CD4-positive, alpha-beta T cell (primary cell): ENCODE results near the gene CADM2. TPM values are rescaled to one million over a fixed set of nuclear protein-coding genes. Genes with fewer than 3 reads are reported as not detected.

Experiments used
- ATAC-seq: fragments of 200-7000 bp; cut with Tn5 transposase; one replicate; pipeline ENCODE4 v1.10.0; 2022; ENCODE audit warnings: mild to moderate bottlenecking; ENCODE audit not compliant: poor library complexity
- CTCF ChIA-PET: fragments of 350-600 bp; sonication (Branson Sonifier 250); formaldehyde crosslinking; loops from one replicate; lab custom pipeline; 2021; ENCODE audit warnings: antibody characterized with exemption, inconsistent platforms; lab: Charles Lee
- POLR2A ChIA-PET: fragments of 350-600 bp; sonication (Branson Sonifier 250); formaldehyde crosslinking; loops from one replicate; lab custom pipeline; 2021; ENCODE audit warnings: antibody characterized with exemption, inconsistent platforms; lab: Charles Lee
- DNase-seq, 14 experiments: peaks; one replicate each; pipeline ENCODE4 v3.0.0-alpha.2; 2013 to 2020; ENCODE audit warnings: mixed read lengths in 2 of 14
- H3K27ac ChIP-seq, 2 donors: one replicate each; pipeline versions ENCODE4 v1.5.1 to v1.7.0; 2013; ENCODE audit warnings: low read length in 2 of 2, low read depth in 1 of 2, mild to moderate bottlenecking in 1 of 2
- H3K27me3 ChIP-seq, 2 experiments: 1 replicate in 1 of 2; 2 replicates in 1 of 2; pipeline versions ENCODE4 v1.6.1 to v1.7.0; 2013; ENCODE audit warnings: low read length in 2 of 2, control low read depth in 1 of 2, mild to moderate bottlenecking in 1 of 2, moderate library complexity in 1 of 2; ENCODE audit not compliant: insufficient read depth in 2 of 2, control insufficient read depth in 1 of 2
- H3K36me3 ChIP-seq: one replicate; pipeline ENCODE4 v1.6.1; 2013; ENCODE audit warnings: low read length, control low read depth; ENCODE audit not compliant: insufficient read depth
- H3K4me1 ChIP-seq: one replicate; pipeline ENCODE4 v1.6.1; 2013; ENCODE audit warnings: low read length, control low read depth; ENCODE audit not compliant: insufficient read depth
- H3K4me3 ChIP-seq: one replicate; pipeline ENCODE4 v1.5.1; 2013; ENCODE audit warnings: mild to moderate bottlenecking, low read length, moderate library complexity
- H3K9me3 ChIP-seq, 2 experiments: 1 replicate in 1 of 2; 2 replicates in 1 of 2; pipeline versions ENCODE4 v1.6.1 to v1.7.0; 2013; ENCODE audit warnings: low read length in 2 of 2, mild to moderate bottlenecking in 2 of 2, control low read depth in 1 of 2, moderate library complexity in 1 of 2; ENCODE audit not compliant: control insufficient read depth in 1 of 2, insufficient read depth in 1 of 2
- H3K27ac Mint-ChIP-seq: one replicate; pipeline ENCODE4 v1.8.0; 2020; ENCODE audit warnings: mixed read lengths
- H3K27me3 Mint-ChIP-seq: one replicate; pipeline ENCODE4 v1.8.0; 2021; ENCODE audit warnings: mixed read lengths
- H3K36me3 Mint-ChIP-seq: one replicate; pipeline ENCODE4 v1.8.0; 2021; ENCODE audit warnings: low read depth, mixed read lengths
- H3K4me1 Mint-ChIP-seq: one replicate; pipeline ENCODE4 v1.8.0; 2021; ENCODE audit warnings: low read depth, mixed read lengths
- H3K4me3 Mint-ChIP-seq: one replicate; pipeline ENCODE4 v1.8.0; 2020; ENCODE audit warnings: mild to moderate bottlenecking, mixed read lengths
- H3K9me3 Mint-ChIP-seq: one replicate; pipeline ENCODE4 v1.8.0; 2020; ENCODE audit warnings: mixed read lengths
- intact Hi-C, 2 experiments: fragments of 100-400 bp; cut with DNase I in 1 of 2; cut with micrococcal nuclease in 1 of 2; formaldehyde crosslinking; loops; one replicate each; pipeline versions ENCODE4 v1.15.1 to v1.9.0; 2023 to 2025; cut with DNase I, micrococcal nuclease
- total RNA-seq, 174 experiments: library from RNA in 2 of 174; stranded (reverse) in 2 of 174; gene quantifications; one replicate each; pipeline ENCODE4 v1.2.3 and lab custom pipeline; 2021 to 2026
- TF ChIP-seq, protein P1 (sequence below): fragments of 200-600 bp; IDR thresholded peaks from one replicate; pipeline ENCODE4 v1.8.0; 2022; ENCODE audit warnings: antibody characterized with exemption, mild to moderate bottlenecking

The CADM2 gene
- total RNA-seq, 2 experiments from 2014 or later: 0.03 to 0.11 TPM

GRCh38 chr3:85303156-85303555 is 344.4 kb downstream of the CADM2 start:
- Histone ChIP-seq H3K27ac (no peak overlapping the region), H3K4me1 (no peaks in the 10 kb centered on the region), H3K27me3 (no peaks in the 10 kb centered on the region), H3K36me3 (no peaks in the 10 kb centered on the region), H3K9me3 (no peaks in the 10 kb centered on the region), H3K4me3 (no peak overlapping the region)
- Mint-ChIP-seq H3K9me3 (peaks cover under 1% of the 10 kb centered on the region), H3K27me3 (no peaks in the 10 kb centered on the region), H3K27ac (no peak overlapping the region), H3K36me3 (no peaks in the 10 kb centered on the region), H3K4me1 (no peaks in the 10 kb centered on the region), H3K4me3 (no peak overlapping the region)
- ATAC-seq: no peak
- ChIA-PET POLR2A (no interaction called here), CTCF (no interaction called here)
- intact Hi-C loops: no loop called here
- no peak for DNase-seq
- TF ChIP-seq, protein P1, sequence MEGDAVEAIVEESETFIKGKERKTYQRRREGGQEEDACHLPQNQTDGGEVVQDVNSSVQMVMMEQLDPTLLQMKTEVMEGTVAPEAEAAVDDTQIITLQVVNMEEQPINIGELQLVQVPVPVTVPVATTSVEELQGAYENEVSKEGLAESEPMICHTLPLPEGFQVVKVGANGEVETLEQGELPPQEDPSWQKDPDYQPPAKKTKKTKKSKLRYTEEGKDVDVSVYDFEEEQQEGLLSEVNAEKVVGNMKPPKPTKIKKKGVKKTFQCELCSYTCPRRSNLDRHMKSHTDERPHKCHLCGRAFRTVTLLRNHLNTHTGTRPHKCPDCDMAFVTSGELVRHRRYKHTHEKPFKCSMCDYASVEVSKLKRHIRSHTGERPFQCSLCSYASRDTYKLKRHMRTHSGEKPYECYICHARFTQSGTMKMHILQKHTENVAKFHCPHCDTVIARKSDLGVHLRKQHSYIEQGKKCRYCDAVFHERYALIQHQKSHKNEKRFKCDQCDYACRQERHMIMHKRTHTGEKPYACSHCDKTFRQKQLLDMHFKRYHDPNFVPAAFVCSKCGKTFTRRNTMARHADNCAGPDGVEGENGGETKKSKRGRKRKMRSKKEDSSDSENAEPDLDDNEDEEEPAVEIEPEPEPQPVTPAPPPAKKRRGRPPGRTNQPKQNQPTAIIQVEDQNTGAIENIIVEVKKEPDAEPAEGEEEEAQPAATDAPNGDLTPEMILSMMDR: no peak

DNA sequence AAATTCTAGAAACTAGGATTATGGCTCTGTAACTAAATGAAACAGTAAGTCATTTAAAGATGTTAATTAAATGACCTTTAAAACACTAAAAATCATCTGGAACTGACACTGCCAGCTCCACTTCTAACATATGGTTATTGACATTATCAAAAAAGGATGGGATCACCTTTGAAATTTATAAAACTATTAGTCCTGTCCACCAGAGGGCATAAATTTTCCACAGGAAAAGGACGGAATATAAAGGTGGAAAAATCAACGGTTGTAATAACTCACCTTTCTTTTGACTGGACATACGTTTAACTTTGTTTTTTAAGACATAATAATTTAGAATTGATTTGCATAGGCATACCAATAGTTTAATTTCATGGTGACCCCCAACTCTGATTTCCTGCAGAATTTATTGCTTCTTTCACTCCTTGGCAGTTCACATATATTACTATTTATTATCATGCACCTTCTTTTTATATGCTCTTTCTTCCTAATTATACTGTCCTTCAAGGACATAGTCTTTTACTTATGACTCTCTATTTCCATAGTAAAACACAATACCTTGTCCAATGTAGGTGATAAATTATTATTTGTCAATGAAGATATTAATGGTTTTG is 345.7 kb downstream of the CADM2 start:
- H3K4me1 Mint-ChIP-seq: no peaks in the 10 kb centered on the region
- Histone ChIP-seq H3K36me3 (no peaks in the 10 kb centered on the region), H3K4me3 (no peak overlapping the region), H3K4me1 (no peaks in the 10 kb centered on the region), H3K27ac (no peak overlapping the region), H3K9me3 (no peaks in the 10 kb centered on the region), H3K27me3 (no peaks in the 10 kb centered on the region)
- POLR2A ChIA-PET: no interaction called here
- intact Hi-C loops: no loop called here
- CTCF ChIA-PET: no interaction called here
- H3K9me3 Mint-ChIP-seq: peaks cover 4% of the 10 kb centered on the region
- H3K4me3 Mint-ChIP-seq: no peak overlapping the region
- no peaks in the 10 kb centered on the region for H3K36me3 Mint-ChIP-seq
- no peak overlapping the region for H3K27ac Mint-ChIP-seq
- no peaks in the 10 kb centered on the region for H3K27me3 Mint-ChIP-seq
- TF ChIP-seq, protein P1: no peak
- ATAC-seq (no peak), DNase-seq (no peak)

GRCh38 chr3:85312331-85312730 is 353.5 kb downstream of the CADM2 start:
- no peak overlapping the region for H3K27ac ChIP-seq
- H3K9me3 ChIP-seq: peaks cover 0 to 8% of the 10 kb centered on the region in 2 experiments
- intact Hi-C loops: no loop called here
- Mint-ChIP-seq H3K9me3 (peaks cover 12% of the 10 kb centered on the region), H3K4me1 (no peaks in the 10 kb centered on the region), H3K36me3 (no peaks in the 10 kb centered on the region), H3K27me3 (no peaks in the 10 kb centered on the region), H3K27ac (no peak overlapping the region), H3K4me3 (no peak overlapping the region)
- ChIA-PET POLR2A (no interaction called here), CTCF (no interaction called here)
- no peak overlapping the region for H3K4me3 ChIP-seq
- no peaks in the 10 kb centered on the region for H3K27me3 ChIP-seq
- ATAC-seq: no peak
- H3K4me1 ChIP-seq: no peaks in the 10 kb centered on the region
- TF ChIP-seq, protein P1: no peak
- H3K36me3 ChIP-seq: no peaks in the 10 kb centered on the region
- DNase-seq: no peak
